Endothelial cell of umbilical vein (primary cell): ENCODE data around the gene PTDSS2. TPM values are rescaled to one million over a fixed set of nuclear protein-coding genes. Genes with fewer than 3 reads are reported as not detected.
A peak's percentile ranks its signal among the peaks of the same experiment; 100 is the strongest.

Experiments used
- BruUV-seq: library from RNA; stranded (reverse); fragments of 400-500 nt; replicated peaks from 2 replicates; lab custom pipeline; 2021; lab: Mats Ljungman, UMichigan
- CTCF ChIA-PET: fragments of 300-600, 350-600 bp; sonication (Branson Sonifier 250); formaldehyde crosslinking; loops from one replicate; lab custom pipeline; 2021; ENCODE audit warnings: antibody characterized with exemption, inconsistent platforms; lab: Charles Lee
- POLR2A ChIA-PET: fragments of 300-600, 350-600 bp; sonication (Branson Sonifier 250); formaldehyde crosslinking; loops from one replicate; lab custom pipeline; 2021; ENCODE audit warnings: antibody characterized with exemption, inconsistent platforms; lab: Charles Lee
- DNase-seq: peaks from one replicate; pipeline ENCODE4 v3.0.0-alpha.2; 2011; ENCODE audit warnings: low read depth, low spot score
- FAIRE-seq: peaks from 2 replicates; lab custom pipeline; 2011; peaks lifted over from hg19 to GRCh38; lab: Jason Lieb, UNC
- H2AFZ ChIP-seq: 2 replicates; pipeline ENCODE4 v1.6.0; 2012; ENCODE audit warnings: low read depth, low read length, control low read depth, inconsistent platforms
- H3K27ac ChIP-seq: 2 replicates; pipeline ENCODE4 v1.5.1; 2011; ENCODE audit warnings: low read depth, mild to moderate bottlenecking, control low read depth, low read length, moderate library complexity; ENCODE audit not compliant: insufficient read depth
- H3K27me3 ChIP-seq, 2 experiments: 2 replicates each; pipeline versions ENCODE4 v1.6.0 to v1.6.1; 2011; ENCODE audit warnings: low read length in 2 of 2, mixed read lengths in 1 of 2; ENCODE audit not compliant: control insufficient read depth in 2 of 2, insufficient read depth in 2 of 2
- H3K36me3 ChIP-seq, 2 experiments: 2 replicates in 1 of 2; 3 replicates in 1 of 2; pipeline ENCODE4 v1.5.1; 2011; ENCODE audit warnings: low read length in 2 of 2, mild to moderate bottlenecking in 1 of 2, moderate library complexity in 1 of 2; ENCODE audit not compliant: control insufficient read depth in 2 of 2, insufficient read depth in 2 of 2; ENCODE audit errors: extremely low read depth in 1 of 2
- H3K4me1 ChIP-seq: 3 replicates; pipeline ENCODE4 v1.5.1; 2011; ENCODE audit warnings: mild to moderate bottlenecking, low read length; ENCODE audit not compliant: control insufficient read depth, insufficient read depth; ENCODE audit errors: extremely low read depth
- H3K4me2 ChIP-seq: 2 replicates; pipeline ENCODE4 v1.6.1; 2011; ENCODE audit warnings: low read length, control low read depth, mixed read lengths; ENCODE audit not compliant: insufficient read depth
- H3K4me3 ChIP-seq, 3 experiments: fragments of 200-600 bp in 1 of 3; sonication (generic), shearing (Covaris generic) in 1 of 3; replicated peaks in 1 of 3; 2 replicates each; pipeline ENCODE4 v1.5.1; 2011 to 2016; ENCODE audit warnings: control low read depth in 3 of 3, low read length in 3 of 3, mild to moderate bottlenecking in 2 of 3, inconsistent platforms in 1 of 3, low read depth in 1 of 3, moderate library complexity in 1 of 3; ENCODE audit not compliant: insufficient read depth in 1 of 3
- H3K79me2 ChIP-seq: 2 replicates; pipeline ENCODE4 v1.6.0; 2012; ENCODE audit warnings: low read length, inconsistent platforms; ENCODE audit not compliant: control insufficient read depth, insufficient read depth
- H3K9ac ChIP-seq: replicated peaks from 2 replicates; pipeline ENCODE3; 2011; ENCODE audit warnings: low read length, control low read depth; ENCODE audit not compliant: insufficient read depth; ENCODE audit errors: extremely low read depth
- H3K9me1 ChIP-seq: replicated peaks from 3 replicates; pipeline ENCODE4 v1.6.0; 2011; ENCODE audit warnings: mild to moderate bottlenecking, low read length; ENCODE audit not compliant: control insufficient read depth, insufficient read depth; ENCODE audit errors: extremely low read depth
- H3K9me3 ChIP-seq: replicated peaks from 2 replicates; pipeline ENCODE4 v1.5.1; 2012; ENCODE audit warnings: low read length, inconsistent platforms; ENCODE audit not compliant: control insufficient read depth, insufficient read depth
- H4K20me1 ChIP-seq: replicated peaks from 2 replicates; pipeline ENCODE3; 2011; ENCODE audit warnings: mild to moderate bottlenecking, low read length; ENCODE audit not compliant: control insufficient read depth, insufficient read depth; ENCODE audit errors: extremely low read depth
- MYC ChIP-seq: IDR thresholded peaks from one replicate; pipeline ENCODE4 v1.6.1; 2011; ENCODE audit warnings: mild to moderate bottlenecking, low read depth, low read length
- POLR2A ChIP-seq: IDR thresholded peaks from 2 replicates; pipeline ENCODE4 v1.6.1; 2012; ENCODE audit warnings: low read depth, mild to moderate bottlenecking, control low read depth, low read length
- dilution Hi-C: fragments of 300-500 bp; cut with MboI; formaldehyde crosslinking; loops from one replicate; pipeline ENCODE4 v1.15.0; 2019; ENCODE audit warnings: low sequenced_read_pairs; ENCODE audit not compliant: extremely low pct_ligation_motif_present
- intact Hi-C: fragments of 100-400 bp; cut with micrococcal nuclease; formaldehyde crosslinking; loops from one replicate; pipeline ENCODE4 v1.10.0; 2022
- polyA plus RNA-seq, 4 experiments: library from polyadenylated mRNA; depleted of rRNA in 3 of 4; stranded (reverse) in 3 of 4; unstranded in 1 of 4; fragments of >200 nt; gene quantifications; 2 replicates each; pipeline versions ENCODE4 v1.2.1 to v1.2.3, GENCODE V29; 2011 to 2012; ENCODE audit warnings: missing spikeins in 1 of 4
- total RNA-seq: library from RNA; stranded (reverse); gene quantifications from 2 replicates; pipeline ENCODE4 v1.2.3, GENCODE V29; 2021
- TF ChIP-seq, protein P1 (sequence below): IDR thresholded peaks from 2 replicates; pipeline ENCODE4 v1.6.1; 2011; ENCODE audit not compliant: insufficient read depth, insufficient read length
- TF ChIP-seq, protein P2 (sequence below), 2 donors: IDR thresholded peaks; 1 replicate in 1 of 2; 2 replicates in 1 of 2; pipeline ENCODE4 v1.5.1; 2011; ENCODE audit warnings: low read length in 2 of 2, mild to moderate bottlenecking in 2 of 2, moderate library complexity in 2 of 2, control low read depth in 1 of 2, inconsistent platforms in 1 of 2, low read depth in 1 of 2; ENCODE audit not compliant: insufficient read depth in 1 of 2; ENCODE audit errors: extremely low read depth in 1 of 2

The PTDSS2 gene
- total and polyA plus RNA-seq, 2 donors (not counting 3 experiments of a cell fraction or from before 2014, with no cell fraction given): 41.4 to 46.8 TPM

DNA sequence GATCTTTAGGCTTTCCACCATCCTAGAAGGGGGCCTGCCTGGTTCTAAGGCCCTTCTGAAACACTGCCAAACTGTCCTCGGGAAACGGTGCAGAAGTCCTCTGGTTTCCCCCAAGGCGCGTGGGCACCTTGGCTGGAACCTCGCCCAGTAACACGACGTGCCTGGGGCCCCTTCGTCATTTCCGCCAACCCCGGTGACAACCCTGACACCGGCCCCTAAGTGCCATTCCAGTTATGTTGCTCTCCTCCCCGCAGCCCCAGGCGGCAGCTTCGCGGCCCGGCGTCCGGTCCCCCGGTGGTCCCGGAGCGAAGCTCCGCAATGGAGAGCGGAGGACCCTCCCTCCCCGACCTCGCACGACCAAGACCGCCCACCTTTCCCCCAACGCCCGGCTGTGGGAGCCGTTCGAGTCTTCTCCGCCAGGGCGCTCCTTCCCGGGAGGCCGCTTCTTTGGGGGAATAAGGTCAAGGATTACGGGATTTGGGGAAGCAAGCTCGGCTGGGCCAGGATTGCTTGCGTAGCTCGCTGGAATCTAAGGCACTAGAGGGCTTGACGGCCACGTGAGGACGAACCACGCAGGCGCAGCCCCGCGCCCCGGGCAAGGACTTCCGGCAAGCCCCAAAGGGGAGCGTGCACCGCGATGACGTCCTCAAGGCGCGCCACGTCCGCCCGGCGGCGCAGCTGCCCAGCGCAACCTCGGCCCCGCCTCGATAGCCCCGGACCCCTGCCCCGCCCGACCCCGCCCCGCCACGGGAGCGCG lies 56.3 kb downstream of the PTDSS2 start:
- FAIRE-seq (peak; percentile 98), DNase-seq (peak; percentile 98)
- Histone ChIP-seq H3K9ac (peak overlapping the region; percentile 99), H3K4me2 (peak overlapping the region; percentile 82), H3K4me1 (peaks cover 24% of the 10 kb centered on the region), H4K20me1 (no peaks in the 10 kb centered on the region), H2AFZ (peak overlapping the region; percentile 38), H3K27me3 (no peaks in the 10 kb centered on the region), H3K27ac (peak overlapping the region; percentile 99), H3K36me3 (peaks cover 0 to 5% of the 10 kb centered on the region in 2 experiments), H3K79me2 (peaks cover 20% of the 10 kb centered on the region), H3K9me1 (no peaks in the 10 kb centered on the region), H3K4me3 (peak overlapping the region; percentile 69 to 81 (median 79)), H3K9me3 (no peaks in the 10 kb centered on the region)
- ChIA-PET CTCF (interaction anchor here (1.1 to 1.3 kb wide), 2 partner anchors 12 to 99 kb away, joined by 3 to 6 read pairs; no protein-coding TSS in a partner anchor), POLR2A (interaction anchor here (0.7 to 1.4 kb wide), 6 partner anchors 37 to 515 kb away, joined by 3 to 4 read pairs (median 3); partner anchors contain the start of genes BET1L and RIC8A)
- BruUV-seq: TSS peak; percentile 51
- TF ChIP-seq MYC (peak; percentile 94), POLR2A (peak; percentile 53)
- TF ChIP-seq, protein P1, sequence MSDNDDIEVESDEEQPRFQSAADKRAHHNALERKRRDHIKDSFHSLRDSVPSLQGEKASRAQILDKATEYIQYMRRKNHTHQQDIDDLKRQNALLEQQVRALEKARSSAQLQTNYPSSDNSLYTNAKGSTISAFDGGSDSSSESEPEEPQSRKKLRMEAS: peak; percentile 92
- TF ChIP-seq, protein P2, sequence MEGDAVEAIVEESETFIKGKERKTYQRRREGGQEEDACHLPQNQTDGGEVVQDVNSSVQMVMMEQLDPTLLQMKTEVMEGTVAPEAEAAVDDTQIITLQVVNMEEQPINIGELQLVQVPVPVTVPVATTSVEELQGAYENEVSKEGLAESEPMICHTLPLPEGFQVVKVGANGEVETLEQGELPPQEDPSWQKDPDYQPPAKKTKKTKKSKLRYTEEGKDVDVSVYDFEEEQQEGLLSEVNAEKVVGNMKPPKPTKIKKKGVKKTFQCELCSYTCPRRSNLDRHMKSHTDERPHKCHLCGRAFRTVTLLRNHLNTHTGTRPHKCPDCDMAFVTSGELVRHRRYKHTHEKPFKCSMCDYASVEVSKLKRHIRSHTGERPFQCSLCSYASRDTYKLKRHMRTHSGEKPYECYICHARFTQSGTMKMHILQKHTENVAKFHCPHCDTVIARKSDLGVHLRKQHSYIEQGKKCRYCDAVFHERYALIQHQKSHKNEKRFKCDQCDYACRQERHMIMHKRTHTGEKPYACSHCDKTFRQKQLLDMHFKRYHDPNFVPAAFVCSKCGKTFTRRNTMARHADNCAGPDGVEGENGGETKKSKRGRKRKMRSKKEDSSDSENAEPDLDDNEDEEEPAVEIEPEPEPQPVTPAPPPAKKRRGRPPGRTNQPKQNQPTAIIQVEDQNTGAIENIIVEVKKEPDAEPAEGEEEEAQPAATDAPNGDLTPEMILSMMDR (IDR thresholded peaks at IDR 0.05; ENCODE audit: extremely low read depth in 1 of 2, insufficient read depth in 1 of 2, low read depth in 1 of 2, low read length in 2 of 2): no peak
- intact Hi-C loops: loop anchor here (1.0 to 2.0 kb wide), 3 partner anchors 92 to 299 kb away; partner anchors contain the start of genes BET1L, PSMD13, RIC8A and SIGIRR
- dilution Hi-C loops: no loop called here
